IMR-90 (cell line): ENCODE results near the gene DAPL1.

Experiments
- FOS ChIP-seq: fragments of 150-350 bp; IDR thresholded peaks from 2 replicates; pipeline ENCODE4 v1.6.1; 2016; ENCODE audit warnings: low read depth, low read length
- MAZ ChIP-seq: IDR thresholded peaks from 2 replicates; pipeline ENCODE4 v1.6.1; 2012; ENCODE audit warnings: low read depth, mild to moderate bottlenecking, low read length, improper control_type of control experiment, moderate library complexity, borderline replicate concordance
- MXI1 ChIP-seq: IDR thresholded peaks from 2 replicates; pipeline ENCODE4 v1.6.1; 2012; ENCODE audit warnings: low read depth, mild to moderate bottlenecking, low read length, moderate library complexity, borderline replicate concordance
- POLR2A ChIP-seq: IDR thresholded peaks from 2 replicates; pipeline ENCODE4 v1.6.1; 2012; ENCODE audit warnings: mild to moderate bottlenecking, low read depth, low read length

DNA sequence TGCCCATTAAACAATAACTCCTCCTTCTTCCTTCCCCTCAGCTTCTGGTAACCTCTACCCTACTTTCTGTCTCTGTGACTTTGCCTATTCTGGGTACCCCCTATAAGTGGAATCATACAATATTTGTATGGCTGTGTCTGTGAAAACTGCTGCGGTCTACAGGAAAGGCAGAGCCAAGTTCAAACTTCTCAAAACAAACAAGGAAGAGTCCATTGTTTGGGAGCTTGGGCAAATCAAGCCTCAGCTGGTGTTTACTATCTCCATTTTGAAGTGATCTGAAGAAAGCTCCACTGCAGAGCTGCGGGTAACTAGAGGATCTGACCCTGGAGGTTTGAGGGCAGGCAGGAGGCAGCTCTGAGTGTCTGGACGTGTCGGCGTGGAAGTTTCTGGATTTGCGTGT, 48.6 kb upstream of the DAPL1 start:
- TF ChIP-seq FOS (no peak), MXI1 (no peak), MAZ (no peak), POLR2A (no peak)
